ENCODE data around the gene B3GNT5.

The B3GNT5 gene

GRCh38 chr3:183291497-183292031 is 38.5 kb downstream of the B3GNT5 start:
- peaks cover 0 to 11% (median 0%) of the 10 kb centered on the region in 11 experiments; a peak in 6 of 22 replicates for H3K36me3 ChIP-seq
- no peak for TF ChIP-seq Cebpa-rat (IDR thresholded peaks at IDR 0.05)
- H3K4me2 ChIP-seq, result no peak overlapping the region
- H3K9me3 ChIP-seq (replicated peaks in 1 of 11), result peaks cover 0 to 19% (median 0%) of the 10 kb centered on the region in 11 experiments; a peak in 6 of 22 replicates
- H3K27ac ChIP-seq, result no peak overlapping the region
- no peak overlapping the region for H3K9ac ChIP-seq
- no peak overlapping the region for H3K4me3 ChIP-seq
- H3K4me1 ChIP-seq, result peaks cover 0 to 38% (median 7%) of the 10 kb centered on the region in 10 experiments; a peak in 11 of 20 replicates
- H4K20me1 ChIP-seq, result no peaks in the 10 kb centered on the region
- H3K27me3 ChIP-seq, result no peaks in the 10 kb centered on the region

GRCh38 chr3:183293966-183294365 is 40.9 kb downstream of the B3GNT5 start:
- Histone ChIP-seq H3K4me1 (peaks cover 0 to 43% (median 27%) of the 10 kb centered on the region in 10 experiments; a peak in 18 of 20 replicates), H3K27ac (no peak overlapping the region), H3K4me2 (no peak overlapping the region), H4K20me1 (no peaks in the 10 kb centered on the region), H3K9ac (no peak overlapping the region), H3K4me3 (no peak overlapping the region), H3K27me3 (no peaks in the 10 kb centered on the region), H3K36me3 (peaks cover 0 to 11% (median 0%) of the 10 kb centered on the region in 11 experiments; a peak in 6 of 22 replicates), H3K9me3 (replicated peaks in 1 of 11) (peaks cover 0 to 23% (median 0%) of the 10 kb centered on the region in 11 experiments; a peak in 6 of 22 replicates)
- no peak for TF ChIP-seq Cebpa-rat (IDR thresholded peaks at IDR 0.05)

- Histone ChIP-seq H3K9ac (no peak overlapping the region), H3K4me1 (peaks cover 0 to 53% (median 31%) of the 10 kb centered on the region in 10 experiments; a peak in 18 of 20 replicates), H3K4me2 (peak overlapping the region in 5 of 11 experiments; percentile 16 to 59 (median 44); a peak in 8 of 22 replicates), H3K36me3 (peaks cover 0 to 11% (median 0%) of the 10 kb centered on the region in 11 experiments; a peak in 6 of 22 replicates), H4K20me1 (no peaks in the 10 kb centered on the region), H3K4me3 (no peak overlapping the region), H3K27me3 (no peaks in the 10 kb centered on the region), H3K27ac (peak overlapping the region in 4 of 11 experiments; percentile 27 to 60 (median 42); a peak in 5 of 22 replicates), H3K9me3 (replicated peaks in 1 of 11) (peaks cover 0 to 23% (median 0%) of the 10 kb centered on the region in 11 experiments; a peak in 6 of 22 replicates)
- peak in 3 of 11 experiments; percentile 23 to 67 (median 26); a peak in 2 of 22 replicates for TF ChIP-seq Cebpa-rat (IDR thresholded peaks at IDR 0.05)
These were observed 42.2 kb downstream of the B3GNT5 start for GRCh38 chr3:183295211-183295610.

GRCh38 chr3:183296944-183297343 is 43.9 kb downstream of the B3GNT5 start:
- Histone ChIP-seq H4K20me1 (no peaks in the 10 kb centered on the region), H3K27me3 (no peaks in the 10 kb centered on the region), H3K4me1 (peaks cover 9 to 70% (median 45%) of the 10 kb centered on the region in 10 experiments; a peak in 19 of 20 replicates), H3K4me3 (no peak overlapping the region), H3K4me2 (peak overlapping the region in 7 of 11 experiments; percentile 16 to 69 (median 63); a peak in 10 of 22 replicates), H3K36me3 (peaks cover 0 to 11% (median 0%) of the 10 kb centered on the region in 11 experiments; a peak in 5 of 22 replicates), H3K9me3 (replicated peaks in 1 of 11) (peaks cover 0 to 23% (median 0%) of the 10 kb centered on the region in 11 experiments; a peak in 6 of 22 replicates), H3K9ac (no peak overlapping the region), H3K27ac (peak overlapping the region in 5 of 11 experiments; percentile 1 to 23 (median 11); a peak in 5 of 22 replicates)
- peak in 3 of 11 experiments; percentile 20 to 53 (median 26); a peak in 2 of 22 replicates for TF ChIP-seq Cebpa-rat (IDR thresholded peaks at IDR 0.05)

- Histone ChIP-seq H3K27me3 (no peaks in the 10 kb centered on the region), H4K20me1 (no peaks in the 10 kb centered on the region), H3K9ac (peak overlapping the region in 3 of 11 experiments; percentile 5 to 11 (median 9); a peak in 1 of 22 replicates), H3K4me3 (no peak overlapping the region), H3K9me3 (replicated peaks in 1 of 11) (peaks cover 0 to 23% (median 0%) of the 10 kb centered on the region in 11 experiments; a peak in 6 of 22 replicates), H3K27ac (peak overlapping the region in 8 of 11 experiments; percentile 32 to 66 (median 39); a peak in 12 of 22 replicates), H3K36me3 (peaks cover 0 to 11% (median 0%) of the 10 kb centered on the region in 11 experiments; a peak in 5 of 22 replicates), H3K4me1 (peaks cover 10 to 87% (median 61%) of the 10 kb centered on the region in 10 experiments; a peak in 19 of 20 replicates), H3K4me2 (peak overlapping the region in 9 of 11 experiments; percentile 4 to 77 (median 59); a peak in 15 of 22 replicates)
- TF ChIP-seq Cebpa-rat (IDR thresholded peaks at IDR 0.05), result 0 out of 22 replicates have a peak, but pooled peaks of 1 of the 11 experiments have one; percentile 20
These were observed 45.7 kb downstream of the B3GNT5 start for GRCh38 chr3:183298701-183299153.

- Histone ChIP-seq H4K20me1 (no peaks in the 10 kb centered on the region), H3K9ac (no peak overlapping the region), H3K27ac (no peak overlapping the region), H3K27me3 (no peaks in the 10 kb centered on the region), H3K9me3 (replicated peaks in 1 of 11) (peaks cover 0 to 19% (median 0%) of the 10 kb centered on the region in 11 experiments; a peak in 6 of 22 replicates), H3K4me2 (no peak overlapping the region), H3K36me3 (peaks cover 0 to 9% (median 0%) of the 10 kb centered on the region in 11 experiments; a peak in 5 of 22 replicates), H3K4me1 (peaks cover 10 to 93% (median 62%) of the 10 kb centered on the region in 10 experiments; a peak in 19 of 20 replicates), H3K4me3 (no peak overlapping the region)
- no peak for TF ChIP-seq Cebpa-rat (IDR thresholded peaks at IDR 0.05)
These were observed 46.9 kb downstream of the B3GNT5 start for GRCh38 chr3:183299976-183300375.

- Histone ChIP-seq H3K4me1 (peaks cover 10 to 92% (median 59%) of the 10 kb centered on the region in 10 experiments; a peak in 19 of 20 replicates), H3K4me3 (no peak overlapping the region), H3K9me3 (replicated peaks in 1 of 11) (peaks cover 0 to 8% (median 0%) of the 10 kb centered on the region in 11 experiments; a peak in 2 of 22 replicates), H4K20me1 (no peaks in the 10 kb centered on the region), H3K9ac (peak overlapping the region in 1 of 11 experiments; percentile 35; a peak in 1 of 22 replicates), H3K27ac (peak overlapping the region in 9 of 11 experiments; percentile 8 to 59 (median 46); a peak in 11 of 22 replicates), H3K36me3 (peaks cover 0 to 3% (median 0%) of the 10 kb centered on the region in 11 experiments; a peak in 1 of 22 replicates), H3K27me3 (no peaks in the 10 kb centered on the region), H3K4me2 (peak overlapping the region; percentile 45 to 77 (median 67); a peak in 20 of 22 replicates)
- TF ChIP-seq Cebpa-rat (IDR thresholded peaks at IDR 0.05), result no peak
These were observed 48.0 kb downstream of the B3GNT5 start for GRCh38 chr3:183300996-183301562.

- no peaks in the 10 kb centered on the region for H3K27me3 ChIP-seq
- H4K20me1 ChIP-seq, result no peaks in the 10 kb centered on the region
- TF ChIP-seq Cebpa-rat (IDR thresholded peaks at IDR 0.05), result no peak
- H3K4me1 ChIP-seq, result peaks cover 12 to 91% (median 64%) of the 10 kb centered on the region in 10 experiments; a peak in 19 of 20 replicates
- H3K36me3 ChIP-seq, result no peaks in the 10 kb centered on the region
- peak overlapping the region in 4 of 11 experiments; percentile 10 to 35 (median 29); a peak in 6 of 22 replicates for H3K9ac ChIP-seq
- H3K27ac ChIP-seq, result peak overlapping the region in 8 of 11 experiments; percentile 8 to 59 (median 46); a peak in 13 of 22 replicates
- H3K4me2 ChIP-seq, result peak overlapping the region; percentile 45 to 77 (median 67)
- no peaks in the 10 kb centered on the region for H3K9me3 ChIP-seq (replicated peaks in 1 of 11)
- H3K4me3 ChIP-seq, result no peak overlapping the region
These were observed 49.0 kb downstream of the B3GNT5 start for GRCh38 chr3:183301937-183302580.

All from BLaER1 treated with 17β-estradiol and CSF1 and Interleukin-3, amounts not matched to agents 10 nM and 100 nM (cell line).